GM10248 (cell line): ENCODE measurements around the gene ST7L.

Experiments
- CTCF ChIA-PET: fragments of 300-600 bp; sonication (Branson Sonifier 250); formaldehyde crosslinking; extraction: SDS; loops from one replicate; lab custom pipeline; 2021; ENCODE audit warnings: antibody characterized with exemption; lab: Yijun Ruan, JAX
- POLR2A ChIA-PET: fragments of 350-650 bp; sonication (Branson Sonifier 250); formaldehyde crosslinking; extraction: SDS; loops from one replicate; lab custom pipeline; 2020; ENCODE audit warnings: antibody characterized with exemption; lab: Yijun Ruan, JAX
- DNase-seq: peaks from one replicate; pipeline ENCODE4 v3.0.0; 2012; ENCODE audit errors: extremely low spot score
- CTCF ChIP-seq: IDR thresholded peaks from 2 replicates; pipeline ENCODE4 v1.5.1; 2012; ENCODE audit warnings: mild to moderate bottlenecking, low read depth; ENCODE audit errors: extremely low read depth, missing control alignments, control extremely low read depth

Gene ST7L

GRCh38 chr1:112544751-112545150, 74.2 kb downstream of the ST7L start:
- POLR2A ChIA-PET: no interaction called here
- CTCF ChIA-PET: interaction anchor here (1.4 to 1.9 kb wide), 2 partner anchors 43 to 79 kb away, joined by 4 read pairs; no protein-coding TSS in a partner anchor
- no peak for DNase-seq
- no peak for TF ChIP-seq CTCF

- no peak for TF ChIP-seq CTCF
- CTCF ChIA-PET: interaction anchor here (1.4 to 1.9 kb wide), 5 partner anchors 14 to 153 kb away, joined by 3 to 5 read pairs (median 4); no protein-coding TSS in a partner anchor
These were observed 74.8 kb downstream of the ST7L start for GRCh38 chr1:112544011-112544688.

GRCh38 chr1:112542206-112542973, 76.6 kb downstream of the ST7L start:
- ChIA-PET POLR2A (no interaction called here), CTCF (interaction anchor here (0.8 to 5.3 kb wide), 6 partner anchors 12 to 38 kb away, joined by 3 to 20 read pairs (median 4); no protein-coding TSS in a partner anchor)
- no peak for TF ChIP-seq CTCF
- DNase-seq: no peak

More at GRCh38 chr1:112544011-112544688, 74.8 kb downstream of the ST7L start:
- no peak for DNase-seq
- POLR2A ChIA-PET: interaction anchor here (0.7 to 0.8 kb wide), 2 partner anchors 54 to 138 kb away, joined by 3 to 5 read pairs; no protein-coding TSS in a partner anchor

- ChIA-PET CTCF (interaction anchor here (0.8 to 5.3 kb wide), 4 partner anchors 13 to 37 kb away, joined by 3 to 20 read pairs (median 3); no protein-coding TSS in a partner anchor), POLR2A (no interaction called here)
- no peak for DNase-seq
- no peak for TF ChIP-seq CTCF
These were observed 77.6 kb downstream of the ST7L start for GRCh38 chr1:112541299-112541698.

GRCh38 chr1:112540226-112540794, 78.6 kb downstream of the ST7L start:
- ChIA-PET POLR2A (no interaction called here), CTCF (interaction anchor here (1.0 to 5.3 kb wide), 7 partner anchors 12 to 336 kb away, joined by 3 to 20 read pairs (median 3); no protein-coding TSS in a partner anchor)
- no peak for DNase-seq
- no peak for TF ChIP-seq CTCF

- no peak for DNase-seq
- no peak for TF ChIP-seq CTCF
- ChIA-PET CTCF (interaction anchor here (0.9 to 5.3 kb wide), 4 partner anchors 11 to 170 kb away, joined by 3 to 20 read pairs (median 3); no protein-coding TSS in a partner anchor), POLR2A (no interaction called here)
These were observed 80.1 kb downstream of the ST7L start for GRCh38 chr1:112538883-112539282.
